Cardiac muscle cell (in vitro differentiated cells and primary cell): ENCODE data around the gene ADAMTS20. TPM values are rescaled to one million over a fixed set of nuclear protein-coding genes. Genes with fewer than 3 reads are reported as not detected.
A peak's percentile ranks its signal among the peaks of the same experiment; 100 is the strongest.

Experiments
- DNase-seq, 2 donors: peaks; one replicate each; pipeline versions ENCODE4 v3.0.0 to v3.0.0-alpha.2; 2010 to 2017; ENCODE audit warnings: low read depth in 1 of 2, low spot score in 1 of 2
- H3K27ac ChIP-seq: fragments of 200-600 bp; sonication (generic); 2 replicates; pipeline ENCODE4 v1.5.1; 2016
- H3K27me3 ChIP-seq: fragments of 200-600 bp; sonication (generic); 2 replicates; pipeline ENCODE4 v1.6.0; 2016; ENCODE audit warnings: control low read depth
- H3K36me3 ChIP-seq: fragments of 200-600 bp; sonication (generic); 2 replicates; pipeline ENCODE4 v1.5.1; 2016; ENCODE audit warnings: control low read depth
- H3K4me1 ChIP-seq: fragments of 200-600 bp; sonication (generic); 2 replicates; pipeline ENCODE4 v1.8.1; 2017; ENCODE audit warnings: low read depth, mild to moderate bottlenecking, mixed run types
- H3K4me3 ChIP-seq: fragments of 200-600 bp; sonication (generic); 2 replicates; pipeline ENCODE4 v1.5.1; 2016; ENCODE audit warnings: mild to moderate bottlenecking
- H3K9me3 ChIP-seq: fragments of 200-600 bp; sonication (generic); 2 replicates; pipeline ENCODE4 v1.5.1; 2017; ENCODE audit warnings: low read depth, mild to moderate bottlenecking, control low read depth
- polyA plus RNA-seq: library from polyadenylated mRNA; unstranded; fragments of >200 nt; fragmentation: Nextera tagmentation; extraction: Ambion mirVana; gene quantifications from 2 replicates; pipeline ENCODE4 v1.2.1, GENCODE V29; 2016
- total RNA-seq: library from RNA; depleted of rRNA; stranded (reverse); fragments of >200 nt; gene quantifications from 2 replicates; pipeline ENCODE4 v1.2.3, GENCODE V29; 2016
- TF ChIP-seq, protein P1 (sequence below): IDR thresholded peaks from 2 replicates; pipeline ENCODE4 v1.5.1; 2012; ENCODE audit warnings: low read depth, mild to moderate bottlenecking, low read length

Gene ADAMTS20
- total and polyA plus RNA-seq, 2 experiments from 2014 or later, result 0.13 to 0.33 TPM

- Histone ChIP-seq H3K27ac (no peak overlapping the region), H3K4me3 (no peak overlapping the region), H3K36me3 (no peaks in the 10 kb centered on the region), H3K9me3 (no peaks in the 10 kb centered on the region), H3K27me3 (no peaks in the 10 kb centered on the region), H3K4me1 (no peaks in the 10 kb centered on the region)
- TF ChIP-seq, protein P1, sequence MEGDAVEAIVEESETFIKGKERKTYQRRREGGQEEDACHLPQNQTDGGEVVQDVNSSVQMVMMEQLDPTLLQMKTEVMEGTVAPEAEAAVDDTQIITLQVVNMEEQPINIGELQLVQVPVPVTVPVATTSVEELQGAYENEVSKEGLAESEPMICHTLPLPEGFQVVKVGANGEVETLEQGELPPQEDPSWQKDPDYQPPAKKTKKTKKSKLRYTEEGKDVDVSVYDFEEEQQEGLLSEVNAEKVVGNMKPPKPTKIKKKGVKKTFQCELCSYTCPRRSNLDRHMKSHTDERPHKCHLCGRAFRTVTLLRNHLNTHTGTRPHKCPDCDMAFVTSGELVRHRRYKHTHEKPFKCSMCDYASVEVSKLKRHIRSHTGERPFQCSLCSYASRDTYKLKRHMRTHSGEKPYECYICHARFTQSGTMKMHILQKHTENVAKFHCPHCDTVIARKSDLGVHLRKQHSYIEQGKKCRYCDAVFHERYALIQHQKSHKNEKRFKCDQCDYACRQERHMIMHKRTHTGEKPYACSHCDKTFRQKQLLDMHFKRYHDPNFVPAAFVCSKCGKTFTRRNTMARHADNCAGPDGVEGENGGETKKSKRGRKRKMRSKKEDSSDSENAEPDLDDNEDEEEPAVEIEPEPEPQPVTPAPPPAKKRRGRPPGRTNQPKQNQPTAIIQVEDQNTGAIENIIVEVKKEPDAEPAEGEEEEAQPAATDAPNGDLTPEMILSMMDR, result no peak
- DNase-seq, result peak in 1 of 2 donors; percentile 90
These were observed 245.9 kb downstream of the ADAMTS20 start for GRCh38 chr12:43306066-43306465.

DNA sequence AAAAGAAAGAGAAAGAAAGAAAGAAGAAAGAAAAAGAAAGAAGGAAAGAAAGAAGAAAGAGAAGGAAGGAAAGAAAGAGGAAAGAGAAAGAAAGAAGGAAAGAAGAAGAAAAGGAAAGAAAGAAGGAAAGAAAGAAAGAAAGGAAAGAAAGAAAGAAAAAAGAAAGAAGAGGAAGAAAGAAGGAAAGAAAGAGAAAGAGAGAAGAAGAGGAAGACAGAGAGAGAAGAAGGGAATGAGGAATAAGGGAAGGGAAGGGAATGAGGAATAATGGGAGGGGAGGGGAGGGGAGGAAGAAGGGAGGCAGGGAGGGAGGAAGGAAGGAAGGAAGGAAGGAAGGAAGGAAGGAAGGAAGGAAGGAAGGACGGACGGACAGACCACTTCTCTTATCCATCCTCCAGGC lies 246.9 kb downstream of the ADAMTS20 start:
- no peaks in the 10 kb centered on the region for H3K9me3 ChIP-seq
- no peak overlapping the region for H3K4me3 ChIP-seq
- H3K36me3 ChIP-seq, result no peaks in the 10 kb centered on the region
- no peaks in the 10 kb centered on the region for H3K27me3 ChIP-seq
- H3K4me1 ChIP-seq, result no peaks in the 10 kb centered on the region
- no peak overlapping the region for H3K27ac ChIP-seq
- DNase-seq, result no peak
- TF ChIP-seq, protein P1, result no peak

Other genes starting within 250 kb of the ADAMTS20 start
- gene PUS7L, start 206.6 kb upstream of the ADAMTS20 start, total RNA-seq, result 0.11 TPM in 1 of 2 replicates, not detected in the other
- gene PUS7L, start 206.6 kb upstream of the ADAMTS20 start, polyA plus RNA-seq, result 1.1 TPM in 1 of 2 replicates, not detected in the other
- 0.21 TPM in 1 of 2 replicates, not detected in the other for gene IRAK4, start 206.7 kb upstream of the ADAMTS20 start, total RNA-seq
- not detected in 2 replicates for gene IRAK4, start 206.7 kb upstream of the ADAMTS20 start, polyA plus RNA-seq